Liver (tissue), 3 donors: ENCODE measurements around the gene CAPZB.

ENCODE experiments used
- CTCF ChIP-seq: fragments of 150-350 bp; IDR thresholded peaks from 2 replicates; pipeline ENCODE4 v1.5.1; 2017; ENCODE audit warnings: improper control_type of control experiment, low read depth, low read length; ENCODE audit not compliant: missing input control
- EGR1 ChIP-seq, 2 donors: IDR thresholded peaks; 2 replicates each; pipeline ENCODE4 v1.6.1; 2016 to 2018; ENCODE audit warnings: antibody characterized with exemption in 2 of 2, low read depth in 2 of 2
- GABPA ChIP-seq, 2 donors: IDR thresholded peaks in 1 of 2; conservative IDR thresholded peaks in 1 of 2; 2 replicates each; pipeline ENCODE4 v1.6.1; 2016; ENCODE audit warnings: antibody characterized with exemption in 2 of 2, mild to moderate bottlenecking in 1 of 2, moderate library complexity in 1 of 2
- JUND ChIP-seq, 2 donors: IDR thresholded peaks; 2 replicates each; pipeline ENCODE4 v1.6.1; 2016; ENCODE audit warnings: antibody characterized with exemption in 2 of 2
- MAX ChIP-seq: IDR thresholded peaks from 2 replicates; pipeline ENCODE4 v1.6.1; 2016; ENCODE audit warnings: antibody characterized with exemption
- RAD21 ChIP-seq, 2 donors: IDR thresholded peaks; 2 replicates each; pipeline ENCODE4 v1.6.1; 2016; ENCODE audit warnings: antibody characterized with exemption in 2 of 2, mild to moderate bottlenecking in 2 of 2
- RXRA ChIP-seq, 2 donors: IDR thresholded peaks; 2 replicates each; pipeline ENCODE4 v1.6.1; 2017 to 2018; ENCODE audit warnings: antibody characterized with exemption in 2 of 2, mild to moderate bottlenecking in 1 of 2
- TAF1 ChIP-seq: conservative IDR thresholded peaks from 2 replicates; pipeline ENCODE4 v1.6.1; 2016; ENCODE audit warnings: antibody characterized with exemption, mild to moderate bottlenecking
- YY1 ChIP-seq: IDR thresholded peaks from 2 replicates; pipeline ENCODE4 v1.6.1; 2016; ENCODE audit warnings: antibody characterized with exemption, mild to moderate bottlenecking
- ZBTB33 ChIP-seq: IDR thresholded peaks from 2 replicates; pipeline ENCODE4 v1.6.1; 2016; ENCODE audit warnings: antibody characterized with exemption
- donor health status: healthy.
- donor health status: healthy.

GRCh38 chr1:19420606-19421005 is 64.7 kb downstream of the CAPZB start:
- TF ChIP-seq CTCF (no peak), EGR1 (IDR thresholded peaks at IDR 0.05; ENCODE audit: low read depth in 2 of 2) (no peak), JUND (IDR thresholded peaks at IDR 0.05) (no peak), ZBTB33 (no peak), MAX (no peak), GABPA (IDR thresholded peaks at IDR 0.05 in 1 of 2, conservative IDR thresholded peaks at IDR 0.05 in 1 of 2) (no peak), TAF1 (no peak), RXRA (IDR thresholded peaks at IDR 0.05) (no peak), YY1 (no peak), RAD21 (IDR thresholded peaks at IDR 0.05) (no peak)
